Measurements from ENCODE around the gene ADPRHL1.

- TF ChIP-seq POLR2AphosphoS5 (IDR thresholded peaks at IDR 0.05; ENCODE audit: low read depth, low read length), result no peak
- TF ChIP-seq POLR2A (IDR thresholded peaks at IDR 0.05; ENCODE audit: low read depth, low read length), result no peak
- TF ChIP-seq TAF1 (IDR thresholded peaks at IDR 0.05; ENCODE audit: low read depth, low read length), result no peak
- TF ChIP-seq PAX5 (IDR thresholded peaks at IDR 0.05; ENCODE audit: insufficient read depth, low read length, severe bottlenecking), result no peak
- TF ChIP-seq SPI1 (IDR thresholded peaks at IDR 0.05; ENCODE audit: low read depth, low read length), result no peak
- TF ChIP-seq POU2F2 (IDR thresholded peaks at IDR 0.05; ENCODE audit: low read depth, low read length), result no peak
Measured at GRCh38 chr13:113393226-113393562, 60.1 kb downstream of the ADPRHL1 start.
